ENCODE data around the gene NES.

Gene NES

GRCh38 chr1:156646738-156647211, 30.4 kb downstream of the NES start:
- Histone ChIP-seq H3K27me3 (replicated peaks) (peaks cover 70% of the 10 kb centered on the region), H3K27ac (no peak overlapping the region), H3K4me3 (ENCODE audit: low read depth, low read length) (no peak overlapping the region), H3K36me3 (replicated peaks) (no peaks in the 10 kb centered on the region)
- DNase-seq = no peak
- in situ Hi-C loops (cut with HindIII; ENCODE audit: low pct_ligation_motif_present, low sequenced_read_pairs) = no loop called here
- no peak for TF ChIP-seq CTCF (IDR thresholded peaks at IDR 0.05; ENCODE audit: low read depth, low read length, missing control alignments)

GRCh38 chr1:156645666-156646065, 31.5 kb downstream of the NES start:
- H3K36me3 ChIP-seq (replicated peaks) = no peaks in the 10 kb centered on the region
- DNase-seq = no peak
- no peak overlapping the region for H3K27ac ChIP-seq
- H3K27me3 ChIP-seq (replicated peaks) = peaks cover 80% of the 10 kb centered on the region
- H3K4me3 ChIP-seq (ENCODE audit: low read depth, low read length) = no peak overlapping the region
- no peak for TF ChIP-seq CTCF (IDR thresholded peaks at IDR 0.05; ENCODE audit: low read depth, low read length, missing control alignments)
- in situ Hi-C loops (cut with HindIII; ENCODE audit: low pct_ligation_motif_present, low sequenced_read_pairs) = no loop called here

- Histone ChIP-seq H3K36me3 (replicated peaks) (no peaks in the 10 kb centered on the region), H3K27me3 (replicated peaks) (peaks cover 82% of the 10 kb centered on the region), H3K4me3 (ENCODE audit: low read depth, low read length) (no peak overlapping the region), H3K27ac (no peak overlapping the region)
- in situ Hi-C loops (cut with HindIII; ENCODE audit: low pct_ligation_motif_present, low sequenced_read_pairs) = no loop called here
- no peak for TF ChIP-seq CTCF (IDR thresholded peaks at IDR 0.05; ENCODE audit: low read depth, low read length, missing control alignments)
- DNase-seq = no peak
These were observed 32.2 kb downstream of the NES start for GRCh38 chr1:156645056-156645455.

GRCh38 chr1:156644640-156645039, 32.6 kb downstream of the NES start:
- peaks cover 86% of the 10 kb centered on the region for H3K27me3 ChIP-seq (replicated peaks)
- DNase-seq = no peak
- no peaks in the 10 kb centered on the region for H3K36me3 ChIP-seq (replicated peaks)
- no peak overlapping the region for H3K4me3 ChIP-seq (ENCODE audit: low read depth, low read length)
- TF ChIP-seq CTCF (IDR thresholded peaks at IDR 0.05; ENCODE audit: low read depth, low read length, missing control alignments) = no peak
- H3K27ac ChIP-seq = no peak overlapping the region
- in situ Hi-C loops (cut with HindIII; ENCODE audit: low pct_ligation_motif_present, low sequenced_read_pairs) = no loop called here

GRCh38 chr1:156644146-156644545, 33.1 kb downstream of the NES start:
- no peak for TF ChIP-seq CTCF (IDR thresholded peaks at IDR 0.05; ENCODE audit: low read depth, low read length, missing control alignments)
- in situ Hi-C loops (cut with HindIII; ENCODE audit: low pct_ligation_motif_present, low sequenced_read_pairs) = no loop called here
- DNase-seq = no peak
- Histone ChIP-seq H3K27ac (no peak overlapping the region), H3K27me3 (replicated peaks) (peaks cover 89% of the 10 kb centered on the region), H3K4me3 (ENCODE audit: low read depth, low read length) (no peak overlapping the region), H3K36me3 (replicated peaks) (no peaks in the 10 kb centered on the region)

GRCh38 chr1:156643778-156644092, 33.5 kb downstream of the NES start:
- Histone ChIP-seq H3K27me3 (replicated peaks) (peaks cover 92% of the 10 kb centered on the region), H3K36me3 (replicated peaks) (no peaks in the 10 kb centered on the region), H3K4me3 (ENCODE audit: low read depth, low read length) (no peak overlapping the region), H3K27ac (no peak overlapping the region)
- TF ChIP-seq CTCF (IDR thresholded peaks at IDR 0.05; ENCODE audit: low read depth, low read length, missing control alignments) = no peak
- DNase-seq = no peak
- in situ Hi-C loops (cut with HindIII; ENCODE audit: low pct_ligation_motif_present, low sequenced_read_pairs) = no loop called here
